T1000 (cell line): ENCODE measurements around the gene IGF2BP3.

Experiments
- DNase-seq: peaks from one replicate; lab custom pipeline; 2025; ENCODE audit warnings: mixed read lengths; lab: John Stamatoyannopoulos, UW

Gene IGF2BP3

DNA sequence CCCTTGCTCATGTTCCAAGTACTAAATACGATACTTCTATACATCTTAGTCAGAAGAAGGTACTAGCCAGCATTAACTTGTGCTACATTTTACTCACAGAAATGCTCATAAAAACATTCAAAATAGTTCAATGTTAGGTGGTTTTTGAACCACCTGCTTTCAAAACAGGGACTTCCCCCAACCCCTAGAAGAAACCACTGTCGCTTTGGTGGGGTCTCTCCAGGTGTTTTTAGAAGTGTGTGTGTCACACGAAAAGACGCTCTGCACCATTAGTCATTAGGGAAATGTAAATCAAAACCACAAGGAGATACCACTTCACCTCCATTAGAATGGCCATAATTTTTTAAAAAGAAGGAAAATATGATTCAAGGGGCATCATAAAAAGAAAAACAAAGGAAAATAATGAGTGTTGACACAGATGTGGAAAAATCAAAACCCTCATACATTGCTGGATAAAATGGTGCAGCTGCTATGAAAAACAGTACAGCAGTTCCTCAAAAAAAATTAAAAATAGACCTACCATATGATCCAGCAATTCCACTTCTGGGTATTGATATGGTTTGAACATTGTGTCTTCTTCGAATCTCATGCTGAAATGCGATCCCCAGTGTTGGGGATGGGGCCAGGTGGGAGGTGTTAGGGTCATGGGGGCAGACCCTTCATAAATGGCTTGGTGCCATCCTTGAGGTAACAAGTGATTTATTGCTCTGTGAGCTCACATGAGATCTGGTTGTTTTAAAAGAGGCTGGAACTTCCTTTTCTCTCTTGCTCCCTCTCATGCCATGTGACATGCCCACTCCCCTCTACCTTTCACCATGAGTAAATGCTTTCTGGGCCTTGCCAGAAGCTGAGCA lies 96.9 kb downstream of the IGF2BP3 start:
- DNase-seq = no peak

DNA sequence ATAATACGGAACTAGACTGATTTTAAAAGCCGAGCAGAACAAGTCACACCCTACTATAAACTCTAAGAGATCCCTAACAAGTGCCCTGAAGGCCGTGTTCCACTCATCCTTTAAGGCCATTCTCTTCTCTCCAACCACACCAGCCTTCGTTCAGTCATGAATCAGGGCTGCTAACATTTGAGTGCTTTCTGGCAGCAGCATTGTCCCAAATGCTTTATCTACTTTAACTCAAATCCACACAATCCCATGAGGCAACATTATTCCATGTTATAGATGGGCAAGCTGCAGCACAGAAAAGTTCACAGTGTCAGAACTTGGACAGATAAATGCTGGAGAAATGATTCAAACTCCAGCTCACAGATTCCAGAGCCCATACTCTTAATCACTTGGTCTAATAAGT lies 97.7 kb downstream of the IGF2BP3 start:
- DNase-seq = no peak

DNA sequence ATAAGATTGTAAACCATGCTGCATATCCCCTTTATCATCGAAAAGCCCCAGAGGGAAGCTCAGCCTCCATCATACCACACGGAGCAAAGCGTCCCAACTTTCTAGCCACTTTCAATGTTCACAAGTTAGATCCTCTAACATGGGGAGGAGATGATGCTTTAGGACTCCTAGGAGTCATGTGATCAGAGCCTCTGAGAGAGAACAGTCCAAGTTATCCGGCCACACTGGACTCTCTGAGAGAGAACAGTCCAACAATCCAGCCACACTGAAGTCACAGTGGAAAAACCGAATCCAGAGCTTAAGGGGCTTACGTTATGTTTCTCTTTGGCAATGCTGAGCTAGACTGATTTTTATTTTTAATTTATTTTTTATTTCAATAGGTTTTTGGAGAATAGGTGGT lies 98.6 kb downstream of the IGF2BP3 start:
- DNase-seq = no peak

DNA sequence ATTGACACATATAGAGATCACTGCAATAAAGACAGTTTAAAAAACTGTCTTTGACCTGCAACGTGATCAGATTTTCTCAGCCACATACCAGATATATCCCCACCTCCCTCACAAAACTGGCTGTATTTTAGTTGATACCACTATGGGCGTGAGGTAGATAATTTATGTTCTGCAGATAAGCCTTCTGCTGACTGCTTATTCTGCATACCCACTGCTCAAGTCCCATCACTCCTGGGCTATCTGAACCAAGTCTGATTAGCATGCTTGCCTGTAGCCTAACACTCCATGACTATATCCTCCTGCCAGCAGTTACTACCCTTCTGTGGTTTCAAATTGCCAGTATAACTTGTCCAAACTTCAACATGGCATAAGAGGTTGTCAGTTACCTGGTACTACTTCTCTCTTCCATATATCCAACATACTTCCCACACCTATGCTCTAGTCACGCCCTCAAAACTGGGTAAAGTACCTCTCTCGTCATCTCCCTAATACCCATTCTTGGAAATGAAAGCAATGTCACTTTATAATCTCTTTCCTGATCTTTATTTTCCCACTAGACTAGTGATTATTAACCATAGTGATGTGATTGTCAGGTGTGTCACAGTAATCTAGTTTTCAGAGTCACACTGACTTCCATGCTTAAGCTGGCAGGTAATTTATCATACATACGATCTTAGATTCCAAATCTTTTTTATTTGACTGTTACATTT lies 100.4 kb downstream of the IGF2BP3 start:
- DNase-seq = no peak

DNA sequence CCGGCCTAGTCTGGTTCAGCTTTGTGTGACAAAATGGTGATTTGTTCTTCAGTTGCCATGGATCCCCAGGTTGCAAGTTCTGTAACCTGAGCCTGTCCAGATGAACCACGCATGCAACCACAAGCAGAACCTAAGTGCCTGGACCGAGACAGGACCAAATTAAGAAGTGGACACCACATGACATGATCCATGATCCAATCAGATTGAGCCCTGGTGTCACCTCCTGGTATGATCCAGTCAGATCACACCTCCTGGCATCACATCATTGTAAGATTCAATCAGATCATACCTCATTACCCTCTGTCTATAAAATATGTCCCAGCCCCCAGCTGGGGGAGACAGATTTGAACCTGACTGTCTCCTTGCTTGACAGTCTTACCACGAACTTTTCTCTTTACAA lies 101.2 kb downstream of the IGF2BP3 start:
- DNase-seq = no peak

DNA sequence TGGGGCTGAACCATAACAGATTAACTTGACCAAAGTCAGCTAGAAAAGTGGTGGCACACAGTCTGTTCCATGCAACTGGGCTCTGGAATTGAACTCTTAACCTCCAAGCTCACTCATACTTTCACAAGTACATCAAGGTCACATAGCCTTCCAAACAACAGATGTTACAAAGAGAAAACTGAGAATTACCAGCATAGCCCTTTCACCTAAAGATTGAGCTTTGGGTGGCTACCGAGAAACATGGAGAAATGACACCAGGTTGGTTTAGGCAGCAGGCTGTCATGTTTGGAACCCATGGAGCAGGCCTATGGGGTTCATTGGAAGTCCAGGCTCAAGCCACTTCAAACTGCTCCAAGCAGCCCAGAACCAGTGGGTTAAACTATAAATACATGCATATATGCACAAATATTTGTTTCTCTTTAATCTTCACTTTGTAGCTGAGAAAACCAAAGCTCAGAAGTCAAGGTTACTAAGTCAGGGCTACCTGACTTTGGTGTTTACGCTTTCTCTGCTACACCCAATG lies 112.1 kb downstream of the IGF2BP3 start:
- no peak for DNase-seq

DNA sequence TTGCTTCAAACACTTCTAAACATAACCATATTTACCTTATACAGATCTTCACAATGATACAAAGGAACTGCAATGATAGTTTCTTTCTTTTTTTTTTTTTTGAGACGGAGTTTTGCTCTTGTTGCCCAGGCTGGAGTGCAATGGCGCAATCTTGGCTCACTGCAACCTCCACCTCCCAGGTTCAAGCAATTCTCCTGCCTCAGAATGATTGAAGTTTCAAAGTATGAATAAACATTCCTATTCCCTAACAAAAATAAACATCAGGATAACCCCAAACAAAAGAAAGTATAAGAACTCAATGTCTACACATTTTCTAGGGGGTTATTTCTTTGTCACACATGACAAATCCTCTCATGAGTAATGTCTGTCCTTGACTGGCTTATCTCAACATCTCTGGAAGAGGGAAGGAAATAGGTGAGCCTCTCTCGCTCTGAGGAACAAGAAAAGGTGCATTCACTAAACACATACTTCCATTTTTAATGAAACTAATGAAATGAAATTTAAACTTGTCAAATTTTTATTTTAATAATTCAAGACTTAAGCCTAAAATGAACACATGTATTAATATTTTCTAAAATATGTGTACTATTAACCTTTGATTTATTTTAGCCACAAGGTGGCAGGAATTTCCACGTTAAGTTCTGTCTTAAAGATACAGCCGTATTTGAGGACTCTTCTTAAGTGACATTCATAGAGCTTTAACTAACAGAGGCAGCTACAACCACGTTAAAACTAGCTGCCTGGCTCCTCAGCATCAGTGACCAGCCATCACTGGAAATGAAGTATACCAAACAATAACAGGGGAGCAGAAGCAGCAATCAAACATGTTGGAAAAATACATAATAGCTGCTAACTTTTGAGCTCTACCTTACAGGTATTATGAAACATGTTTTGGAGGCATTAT lies 112.8 kb downstream of the IGF2BP3 start:
- no peak for DNase-seq

DNA sequence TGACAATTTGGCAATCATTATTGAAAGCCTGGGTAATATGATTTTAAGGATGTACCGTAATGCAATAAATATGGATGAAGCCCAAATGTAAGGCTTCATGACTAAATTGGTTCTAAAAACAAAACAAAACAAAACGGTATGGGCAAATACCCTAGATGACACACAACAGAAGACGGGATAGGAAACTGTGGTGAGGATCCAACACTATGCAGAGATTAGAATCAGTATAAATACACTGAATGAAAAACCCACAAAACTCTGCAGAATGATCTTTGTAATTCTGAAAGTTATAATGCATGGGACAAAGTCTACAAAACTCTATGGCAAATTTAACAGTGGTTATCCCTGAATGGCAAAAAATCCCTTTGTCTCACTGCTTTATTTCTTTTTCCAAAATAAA lies 113.6 kb downstream of the IGF2BP3 start:
- no peak for DNase-seq

DNA sequence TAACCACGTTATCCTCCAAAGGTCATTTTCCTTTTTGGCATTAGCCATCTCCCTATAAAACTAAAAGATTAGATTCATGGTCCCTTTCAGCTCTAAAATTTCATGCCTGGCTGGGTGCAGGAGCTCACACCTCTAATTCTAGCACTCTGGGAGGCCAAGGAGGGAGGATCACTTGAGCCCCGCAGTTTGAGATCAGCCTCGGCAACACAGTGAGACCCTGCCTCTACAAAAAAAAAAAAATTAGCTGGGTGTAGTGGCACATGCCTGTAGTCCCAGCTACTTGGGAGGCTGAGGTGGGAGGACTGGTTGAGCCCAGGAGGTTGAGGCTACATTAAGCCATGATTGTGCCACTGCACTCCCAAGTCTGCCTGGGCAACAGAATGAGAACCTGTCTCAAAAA lies 114.1 kb downstream of the IGF2BP3 start:
- DNase-seq = no peak

DNA sequence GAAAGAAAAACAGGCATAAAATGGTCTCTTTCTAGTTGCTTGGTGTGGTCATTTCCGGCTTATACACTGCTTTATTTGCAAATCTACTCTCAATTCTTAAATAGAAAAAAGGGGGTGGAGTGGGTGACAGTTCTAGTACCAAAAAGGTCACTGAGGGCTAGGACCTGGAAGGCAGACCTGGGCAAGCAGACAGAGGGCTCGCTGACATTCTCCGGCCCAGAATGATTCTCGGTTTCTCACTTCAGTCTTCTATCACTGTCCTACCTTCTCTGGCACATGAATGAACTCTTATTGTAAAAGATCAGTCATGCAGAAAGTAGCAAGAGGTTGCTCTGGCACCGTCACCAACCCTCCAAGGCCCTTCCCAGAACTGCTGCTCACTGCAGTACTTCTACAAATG lies 117.1 kb downstream of the IGF2BP3 start:
- DNase-seq = no peak

DNA sequence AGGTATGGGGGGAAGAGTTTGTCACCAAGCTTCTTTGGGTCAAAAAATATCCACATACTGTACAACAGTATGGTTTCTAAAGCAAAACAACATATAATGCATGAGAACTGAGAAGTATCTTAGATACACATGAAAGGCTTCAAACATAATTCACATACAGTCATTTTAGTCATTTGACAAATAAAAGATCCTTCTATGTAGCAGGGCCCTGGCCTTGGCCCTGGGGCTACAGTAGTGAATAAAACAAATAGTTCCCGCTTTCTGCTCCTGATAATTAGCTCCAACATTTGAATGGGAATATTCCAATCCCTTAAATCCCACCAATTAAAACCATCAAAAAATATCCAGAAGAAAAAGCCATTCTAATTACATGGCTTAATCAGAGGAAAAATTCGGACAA lies 119.8 kb downstream of the IGF2BP3 start:
- DNase-seq = no peak

DNA sequence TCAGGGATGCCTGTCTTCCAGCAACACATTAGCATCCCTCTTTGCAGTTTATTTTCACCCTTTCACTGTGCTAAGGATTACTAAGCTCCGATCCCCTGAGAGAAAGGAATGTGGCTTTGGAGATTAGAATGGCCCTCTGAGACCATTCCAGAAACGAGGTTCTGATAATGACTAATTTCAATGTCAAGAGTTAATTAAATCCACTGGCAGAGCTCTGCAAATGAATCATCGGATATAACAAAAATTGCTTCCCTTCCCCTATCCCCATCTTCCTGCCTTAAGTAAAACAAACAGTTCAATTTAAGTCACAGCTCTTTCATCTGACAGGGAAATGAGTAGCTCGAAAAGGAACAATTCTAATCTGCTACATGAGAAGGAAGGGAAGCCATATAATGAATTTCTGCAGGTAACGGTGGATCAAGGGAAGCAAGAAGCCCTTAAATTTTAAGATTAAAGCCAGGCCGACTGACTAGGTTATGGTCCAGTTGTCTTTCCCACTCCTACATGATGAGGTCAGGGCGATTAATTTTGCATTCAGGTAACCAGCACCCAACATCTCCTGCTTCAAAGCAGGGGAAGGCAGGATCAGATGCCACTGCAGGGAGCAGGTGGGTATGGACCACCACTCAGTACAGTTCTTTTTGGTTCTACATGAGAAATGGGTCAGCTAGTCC lies 120.7 kb downstream of the IGF2BP3 start:
- peak; percentile 22 for DNase-seq

DNA sequence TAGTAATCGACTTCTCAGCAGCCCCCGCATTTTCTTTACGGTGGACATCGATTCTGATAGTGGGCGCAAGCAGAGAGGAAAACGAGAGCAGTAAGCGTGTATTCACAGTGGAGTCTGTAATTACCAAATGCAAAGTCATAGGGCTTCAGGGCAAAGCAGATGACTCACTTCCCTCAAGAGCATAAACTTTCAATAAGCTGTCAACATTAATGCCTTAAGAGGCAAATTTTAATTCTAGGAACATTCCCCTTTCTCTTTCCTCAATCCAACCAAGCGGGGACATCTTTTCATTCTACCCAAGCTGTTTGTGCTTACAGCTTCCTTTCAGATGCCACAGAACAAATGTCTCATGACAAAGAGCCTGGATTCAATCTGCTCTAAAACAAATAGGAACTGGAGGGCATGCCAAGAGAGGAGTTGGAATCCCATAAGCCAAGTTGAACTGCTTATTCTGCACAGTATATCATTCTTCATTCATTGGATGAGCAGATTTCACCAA lies 122.6 kb downstream of the IGF2BP3 start:
- DNase-seq = peak; percentile 44

DNA sequence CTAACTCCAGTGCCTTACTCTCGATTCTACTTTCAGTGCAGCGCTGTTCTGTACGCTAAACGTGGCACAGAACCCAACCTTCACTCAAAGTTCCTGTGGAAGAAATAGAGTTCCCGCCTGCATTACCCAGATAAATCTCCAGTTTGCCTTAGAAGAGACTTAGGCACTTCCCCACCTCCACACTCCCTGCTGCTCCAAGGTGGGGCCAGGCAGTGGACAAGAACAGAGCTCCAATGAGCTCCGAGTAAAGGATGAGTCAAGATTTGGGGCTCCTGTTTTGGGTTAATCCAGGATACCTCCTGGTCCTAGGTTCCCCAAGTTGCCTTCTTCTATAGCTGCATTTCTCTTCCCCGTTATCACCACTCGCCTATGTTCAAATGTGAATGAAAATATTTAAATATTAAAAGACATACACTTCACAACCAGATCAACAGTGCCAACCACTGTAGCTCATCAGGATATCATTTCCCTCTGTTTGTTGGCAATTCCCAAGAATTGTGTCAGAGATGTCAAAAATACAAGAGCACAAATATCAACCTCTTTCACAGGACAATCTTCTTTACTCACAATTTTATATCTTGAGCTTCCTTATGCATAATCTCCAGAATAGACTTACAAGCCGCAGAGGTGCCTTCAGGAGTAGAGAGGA lies 123.1 kb downstream of the IGF2BP3 start:
- DNase-seq = no peak

DNA sequence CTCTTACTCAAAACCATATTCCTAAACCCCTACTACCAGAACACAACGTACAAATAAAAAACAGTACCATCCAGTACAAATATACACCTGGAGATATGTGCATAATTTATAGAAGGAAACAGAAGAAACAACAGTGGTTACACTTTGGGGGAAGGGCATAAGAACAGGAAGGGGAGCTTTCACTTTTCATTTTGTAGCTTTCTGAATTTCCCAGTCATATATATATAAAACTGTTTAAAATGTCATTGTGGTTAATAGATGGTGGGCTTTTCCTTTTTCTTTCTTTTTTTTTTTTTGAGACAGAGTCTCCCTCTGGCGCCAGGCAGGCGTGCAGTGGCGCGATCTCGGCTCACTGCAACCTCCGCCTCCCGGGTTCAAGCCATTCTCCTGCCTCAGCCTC lies 124.0 kb downstream of the IGF2BP3 start:
- no peak for DNase-seq

DNA sequence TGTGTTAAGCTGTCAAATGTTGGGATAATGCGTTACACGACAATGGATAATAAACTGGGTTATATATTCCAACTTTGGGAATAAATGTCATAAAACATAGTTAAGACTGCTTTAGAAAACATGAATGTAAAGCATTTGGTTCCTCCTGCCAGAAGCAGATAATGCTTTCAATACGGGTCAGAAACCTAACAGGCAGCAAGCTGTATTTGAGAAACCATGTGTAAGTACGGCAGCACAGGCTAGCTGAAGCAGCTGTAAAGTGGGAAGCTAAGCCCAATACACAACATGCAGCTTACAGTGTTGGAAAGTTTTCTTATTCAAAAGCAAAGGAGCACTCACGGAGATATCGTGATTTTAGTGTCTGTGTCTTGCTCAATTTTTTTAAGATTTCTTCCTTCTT lies 124.7 kb downstream of the IGF2BP3 start:
- no peak for DNase-seq

DNA sequence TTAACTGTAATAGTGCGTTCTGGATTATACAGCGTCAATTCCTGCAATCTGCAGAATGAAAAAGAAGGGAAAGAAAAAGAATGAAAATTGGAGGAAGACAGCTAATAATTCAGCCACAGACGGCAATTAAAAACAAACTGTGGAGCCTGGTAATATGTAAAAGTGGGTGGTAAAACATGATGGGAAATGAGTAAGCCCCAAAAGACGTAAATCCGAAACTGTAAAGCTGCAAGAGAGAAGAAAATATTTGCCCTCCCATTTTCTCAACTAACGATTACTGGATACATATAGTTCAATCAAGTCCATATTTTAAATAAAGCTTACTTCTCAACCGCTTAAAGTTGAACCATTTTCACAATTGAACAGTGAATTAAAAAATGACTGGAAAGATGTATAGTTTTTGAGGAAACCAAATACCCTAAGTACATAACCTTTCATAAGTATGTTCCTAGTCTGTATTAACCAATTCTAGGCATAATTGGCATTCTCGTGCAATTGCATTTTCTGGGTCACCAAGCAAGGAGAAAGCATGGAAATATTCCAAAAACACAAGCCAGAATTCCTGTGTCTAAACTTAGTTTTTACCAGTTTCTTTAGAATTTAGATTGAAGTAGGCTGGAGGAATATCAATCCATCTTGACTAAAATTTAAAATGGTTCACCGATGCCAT lies 126.3 kb downstream of the IGF2BP3 start:
- DNase-seq = no peak

DNA sequence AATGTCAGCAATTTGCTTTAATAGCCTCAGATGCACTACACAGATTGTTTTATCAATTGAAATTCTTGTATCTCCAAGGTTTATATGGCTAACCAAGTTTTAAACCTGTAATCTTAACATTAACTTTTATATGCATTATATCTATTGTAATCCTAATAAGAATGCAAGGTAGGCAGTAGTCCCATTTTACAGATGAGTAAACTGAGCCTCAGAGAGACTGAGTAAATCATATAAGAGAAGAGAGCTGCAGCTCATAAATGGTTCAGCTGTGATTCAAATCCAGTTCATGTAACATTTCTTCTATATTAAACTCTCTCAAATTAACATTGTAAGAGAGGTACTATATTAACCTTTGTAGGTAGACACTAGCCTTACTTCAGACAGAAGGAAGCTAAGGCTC lies 127.2 kb downstream of the IGF2BP3 start:
- DNase-seq = no peak

DNA sequence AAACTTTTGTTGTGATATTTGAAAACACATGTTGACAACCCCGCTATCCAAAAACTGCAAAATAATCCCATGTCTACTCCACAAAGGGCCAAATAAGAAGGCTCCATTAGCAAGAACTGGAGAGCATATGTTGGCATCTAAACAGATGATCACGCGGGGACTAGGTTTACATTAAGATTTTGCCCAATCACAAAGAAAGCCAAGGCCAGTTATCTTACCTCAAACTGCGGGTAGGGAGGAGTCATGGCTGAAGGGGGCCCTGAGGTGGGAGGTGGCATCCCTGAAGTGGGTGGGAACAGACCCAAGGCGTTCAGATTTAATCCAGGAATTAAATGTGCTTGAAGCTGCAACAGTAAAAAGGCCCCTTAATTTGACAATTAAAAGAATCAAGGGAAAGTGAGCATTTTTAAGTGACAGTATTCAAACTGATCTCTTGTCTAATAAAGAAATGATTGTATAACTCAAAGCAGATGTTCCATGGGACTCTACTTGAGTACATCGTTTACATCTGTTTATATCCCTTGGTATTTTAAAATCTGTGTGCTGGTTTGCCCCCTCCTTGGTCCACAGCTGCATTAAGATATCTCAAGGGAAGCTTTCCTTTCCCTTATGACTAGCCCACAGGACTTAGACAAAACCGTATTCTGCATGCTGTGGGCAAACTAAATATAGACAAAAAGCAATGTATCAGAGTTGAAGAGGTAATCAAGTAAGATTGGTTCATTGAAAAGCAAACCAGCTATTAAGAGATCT lies 128.3 kb downstream of the IGF2BP3 start:
- no peak for DNase-seq

DNA sequence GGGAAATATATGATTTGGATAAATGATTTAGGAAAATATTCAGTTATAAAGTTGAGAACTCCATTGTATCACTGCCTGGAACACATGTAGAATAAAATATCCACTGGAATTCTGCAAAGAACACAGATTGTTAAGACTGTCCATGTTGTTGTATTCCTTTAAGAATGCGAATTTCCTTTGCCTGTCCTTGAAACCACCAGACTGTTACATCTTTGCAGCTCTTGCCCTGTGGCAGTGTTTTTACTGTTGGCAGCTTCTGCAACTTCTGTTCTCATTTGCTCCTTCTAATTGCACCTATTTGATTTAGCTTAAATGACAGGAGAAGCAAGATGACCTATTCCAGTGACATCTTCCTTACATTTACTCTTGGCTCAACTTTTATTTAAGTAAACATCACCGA lies 131.4 kb downstream of the IGF2BP3 start:
- no peak for DNase-seq
